Measurements from ENCODE around the gene RAD23A.

Gene RAD23A

DNA sequence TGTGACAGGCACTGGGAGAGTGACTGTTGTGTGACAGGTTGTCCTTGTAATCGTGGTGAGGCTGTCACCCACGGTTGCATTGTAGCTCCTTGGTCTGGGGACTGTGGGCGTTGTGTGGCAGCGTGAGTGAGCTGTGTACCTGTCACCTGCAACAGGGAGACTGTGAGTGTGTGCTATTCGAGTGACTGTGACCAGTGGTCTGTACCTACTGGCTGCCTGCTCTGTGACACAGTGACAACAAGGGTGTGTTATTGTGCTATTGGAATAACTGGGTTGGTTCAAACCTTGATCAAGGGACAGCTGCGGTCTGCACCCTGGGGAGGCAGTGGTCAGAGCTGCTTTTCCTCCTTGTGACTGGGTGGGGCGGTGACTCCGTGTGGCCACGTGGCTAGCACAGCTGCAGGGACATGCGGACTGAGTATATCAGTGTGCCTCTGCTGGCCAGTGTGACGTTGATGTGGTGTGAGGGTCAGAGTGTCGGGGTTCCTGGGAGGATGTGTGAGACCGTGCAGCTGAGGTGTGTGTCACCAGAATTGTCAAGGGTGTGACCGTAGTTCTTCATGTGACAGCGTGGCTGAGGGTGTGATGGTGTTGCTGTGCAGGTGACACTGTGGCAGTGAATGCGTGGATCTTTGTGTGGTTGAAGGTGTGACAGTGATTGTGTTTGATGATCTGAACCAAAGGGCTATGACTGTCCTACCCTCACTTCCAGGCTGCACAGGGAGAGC lies 39.6 kb downstream of the RAD23A start:
- DNase-seq: peak; percentile 69

DNA sequence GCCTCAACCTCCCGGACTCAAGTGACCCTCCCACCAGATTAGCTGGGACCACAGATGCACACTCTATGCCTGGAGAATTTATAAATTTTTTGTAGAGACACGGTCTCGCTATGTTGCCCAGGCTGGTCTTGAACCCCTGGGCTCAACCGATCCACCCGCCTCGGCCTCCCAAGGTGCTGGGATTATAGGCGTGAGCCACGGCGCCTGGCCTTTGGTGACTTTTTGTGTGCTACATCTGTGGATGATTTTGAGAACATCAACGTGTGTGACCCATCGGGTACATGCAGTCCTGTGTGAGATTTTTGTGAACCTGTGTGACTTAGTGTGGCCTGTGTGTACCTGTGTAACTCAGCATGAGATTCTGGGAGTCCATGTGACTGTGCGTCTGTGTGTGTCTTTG lies 41.1 kb downstream of the RAD23A start:
- no peak for DNase-seq

DNA sequence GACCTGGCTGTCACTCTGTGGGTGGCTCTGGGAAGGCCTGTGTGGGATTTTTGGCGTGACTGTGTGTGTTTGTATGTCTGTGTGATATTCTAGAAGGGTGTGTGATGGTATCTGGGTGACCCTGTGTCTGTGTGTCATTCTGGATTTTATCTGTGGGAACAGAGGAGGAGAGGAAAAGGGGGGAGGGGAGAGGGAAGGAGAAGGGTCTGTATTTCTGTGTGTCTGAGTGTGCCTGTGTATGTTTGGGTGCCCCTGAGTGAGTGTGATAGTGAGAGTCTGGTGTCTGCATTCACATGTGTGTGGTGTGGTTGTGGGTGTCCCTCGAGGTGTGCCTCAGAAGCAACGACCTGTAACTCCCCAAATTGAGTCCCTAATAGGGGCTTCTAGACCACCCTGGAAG lies 41.5 kb downstream of the RAD23A start:
- no peak for DNase-seq

DNA sequence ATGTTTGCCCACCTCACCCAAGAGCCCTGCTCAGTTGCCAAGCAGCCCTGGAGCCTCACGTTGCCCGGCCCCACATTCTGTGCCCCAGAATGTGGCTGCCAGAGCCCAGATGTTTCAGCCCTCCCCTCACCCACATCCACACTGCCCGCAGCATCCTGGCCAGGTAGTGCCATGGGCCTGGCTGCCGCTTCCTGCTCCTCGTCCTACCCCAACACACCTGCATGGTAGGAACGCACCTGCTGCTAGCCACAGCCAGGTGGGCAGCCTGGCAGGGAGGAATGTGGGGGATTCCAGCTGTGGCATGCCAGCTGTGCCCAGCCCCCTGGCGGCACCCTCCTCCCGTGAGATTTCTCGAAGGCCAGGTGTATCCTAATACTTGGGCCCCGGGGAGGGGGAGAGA lies 42.1 kb downstream of the RAD23A start:
- DNase-seq: no peak

GRCh38 chr19:12990431-12990830 lies 44.8 kb downstream of the RAD23A start:
- no peak for DNase-seq

DNA sequence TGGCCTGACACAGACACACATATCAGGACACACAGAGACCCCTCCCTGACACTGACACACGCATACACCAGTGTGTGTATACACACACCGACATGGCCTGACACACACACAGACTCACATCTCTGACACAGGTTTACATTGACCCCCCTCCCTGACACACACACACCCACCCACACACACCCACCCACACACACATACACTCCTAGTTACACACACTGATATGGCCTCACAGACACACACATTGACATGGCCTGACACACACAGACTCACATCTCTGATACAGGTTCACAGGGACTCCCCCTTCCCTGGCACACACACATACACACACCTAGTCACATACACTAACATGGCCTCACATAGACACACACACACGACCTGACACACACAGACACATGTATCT lies 45.2 kb downstream of the RAD23A start:
- DNase-seq: no peak

- no peak for DNase-seq
Observed at GRCh38 chr19:12991296-12991695, 45.6 kb downstream of the RAD23A start.

GRCh38 chr19:12992729-12993128 lies 47.1 kb downstream of the RAD23A start:
- DNase-seq: no peak

DNA sequence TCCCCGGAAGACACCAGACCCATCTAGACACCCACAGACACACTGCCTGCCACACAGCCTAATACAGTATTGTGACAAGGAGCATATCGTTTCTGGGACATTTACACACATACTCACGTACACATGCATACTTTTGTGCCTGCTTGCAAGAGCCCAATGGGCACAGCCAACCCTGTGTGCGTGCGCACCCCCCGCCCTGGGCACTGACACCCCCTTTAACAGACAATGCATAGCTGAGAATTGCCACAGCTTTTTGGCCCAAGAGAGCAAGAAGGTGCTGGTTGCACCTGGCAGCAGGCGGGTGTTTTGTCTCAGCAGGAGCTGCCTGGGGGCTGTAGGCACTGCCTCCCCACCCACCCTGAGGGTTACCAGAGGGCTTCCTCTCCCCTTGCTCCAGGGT lies 47.9 kb downstream of the RAD23A start:
- no peak for DNase-seq

DNA sequence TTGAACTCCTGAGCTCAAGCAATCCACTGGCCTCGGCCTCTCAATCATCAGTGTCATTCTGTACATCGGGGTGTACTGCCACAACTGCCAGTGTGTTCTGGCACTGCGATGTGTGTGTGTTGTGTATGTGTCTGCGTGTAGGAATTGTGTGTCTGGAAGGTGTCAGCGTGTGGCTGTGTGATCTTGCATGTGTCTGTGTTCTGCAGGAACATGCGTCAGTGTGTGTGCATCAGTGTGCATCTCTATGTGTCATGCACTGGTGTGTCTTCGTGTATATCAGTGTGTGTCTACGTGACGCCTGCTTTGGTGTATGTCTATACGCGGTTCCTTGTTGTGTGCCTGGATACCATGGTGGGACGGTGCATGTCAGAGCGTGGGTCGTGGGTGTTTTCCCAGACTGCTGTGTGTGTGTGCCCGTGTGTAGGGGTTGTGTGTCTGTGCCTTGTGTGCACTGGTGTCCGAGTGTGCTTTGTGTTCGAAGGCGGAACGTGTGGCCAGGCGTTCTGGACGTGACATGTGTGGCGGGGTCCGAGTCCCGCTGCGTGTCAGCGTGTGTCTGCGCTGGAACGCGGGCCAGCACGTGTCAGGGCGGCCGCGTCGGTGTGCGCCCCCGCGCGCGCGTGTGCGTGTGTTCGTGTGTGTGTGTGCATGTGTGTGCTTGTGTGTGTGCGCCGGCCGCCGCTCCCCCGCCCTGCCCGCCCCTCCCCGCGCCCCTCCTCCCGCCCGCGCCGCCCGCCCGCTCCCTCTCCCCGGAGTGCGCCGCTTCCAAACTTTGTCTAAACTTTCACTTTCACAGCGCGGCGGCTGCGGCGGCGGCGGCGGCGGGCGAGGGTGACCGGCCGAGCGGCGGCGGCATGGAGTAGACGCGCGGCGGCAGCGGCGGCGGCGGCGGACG lies 49.3 kb downstream of the RAD23A start, which contains the start of gene NFIX:
Gene NFIX, plus strand, starts transcription at position 775 of the 895 bp plus-strand sequence. CDS start 363 bp downstream, outside the sequence.
- peak; percentile 73 for DNase-seq

DNA sequence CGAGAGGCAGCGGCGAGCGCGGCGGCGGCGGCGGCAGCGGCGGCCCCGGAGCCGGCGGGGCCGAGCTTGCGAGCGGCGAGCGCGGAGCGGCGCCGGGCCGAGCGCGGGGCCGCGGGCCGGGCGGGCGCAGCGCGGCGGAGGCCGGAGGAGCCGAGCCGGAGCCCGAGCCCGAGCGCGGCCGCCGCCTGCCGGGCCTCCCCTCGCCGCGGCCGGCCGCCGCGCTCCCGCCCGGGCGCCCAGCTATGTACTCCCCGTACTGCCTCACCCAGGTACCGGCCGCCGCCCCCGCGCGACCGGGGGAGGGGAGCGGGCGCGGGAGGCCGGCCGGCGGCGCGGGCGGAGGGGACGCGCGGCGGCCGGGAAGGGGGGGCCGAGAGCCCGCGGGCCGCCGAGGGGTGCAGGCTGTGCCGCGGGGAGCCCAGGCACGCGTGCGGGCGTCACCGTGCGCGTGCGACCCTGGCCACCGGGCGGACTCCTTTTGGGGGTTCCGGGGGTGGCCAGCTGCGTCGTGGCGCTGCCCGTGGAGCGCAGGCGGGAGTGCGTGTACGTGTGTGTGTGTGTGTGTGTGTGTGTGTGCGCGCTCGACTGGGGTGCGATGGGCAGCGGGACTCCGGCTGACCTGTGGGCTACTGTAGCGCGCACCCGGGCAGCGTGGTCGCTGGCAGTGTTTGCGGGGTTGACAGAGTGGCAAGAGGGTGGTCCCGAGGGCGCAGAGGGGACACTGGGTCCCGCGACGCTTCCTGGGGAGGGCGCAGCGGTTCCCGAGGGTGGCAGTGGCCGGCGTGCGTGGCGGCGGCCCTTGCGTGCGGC lies 50.1 kb downstream of the RAD23A start:
- peak; percentile 62 for DNase-seq

GRCh38 chr19:12996406-12997094 lies 50.9 kb downstream of the RAD23A start:
- DNase-seq: no peak

DNA sequence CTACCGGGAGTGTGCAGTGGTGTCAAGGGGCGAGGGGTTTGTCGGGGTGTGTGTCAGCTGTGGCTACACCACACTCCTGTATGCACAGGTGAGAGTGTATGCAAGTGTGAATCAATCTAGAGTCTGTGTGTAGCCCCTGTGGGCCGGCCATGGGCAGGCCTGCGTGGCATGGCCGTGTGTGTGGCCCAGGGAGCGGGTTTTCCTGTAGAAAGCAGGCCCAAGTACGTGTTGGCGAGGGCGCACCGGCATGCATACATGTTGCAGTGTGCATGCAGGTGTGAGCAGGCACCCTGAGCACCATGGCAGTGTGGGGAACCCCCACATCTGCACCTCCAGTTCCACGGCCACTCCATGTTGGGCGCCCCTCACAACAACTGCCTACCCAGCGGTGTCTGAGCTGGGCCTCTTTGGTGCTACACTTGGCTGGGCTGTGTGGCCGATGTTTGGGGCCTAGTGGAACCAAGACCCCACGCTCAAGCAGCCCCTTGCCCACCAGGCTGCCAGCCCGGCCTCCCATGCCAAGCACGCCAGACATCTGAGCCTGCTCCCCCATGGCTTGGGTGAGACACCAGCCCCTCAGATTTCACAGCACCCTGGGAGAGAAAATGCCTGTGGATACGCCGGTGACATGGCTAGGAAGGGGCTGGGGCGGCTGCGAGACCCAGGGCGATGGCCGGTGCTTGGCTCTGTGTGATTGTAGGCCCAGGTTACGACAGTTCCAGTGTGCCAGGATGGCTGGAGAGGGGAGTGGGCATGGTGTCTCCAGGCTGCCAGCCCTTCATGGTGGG lies 51.7 kb downstream of the RAD23A start:
- DNase-seq: no peak

GRCh38 chr19:12997967-12998940 lies 52.6 kb downstream of the RAD23A start:
- peak; percentile 58 for DNase-seq

DNA sequence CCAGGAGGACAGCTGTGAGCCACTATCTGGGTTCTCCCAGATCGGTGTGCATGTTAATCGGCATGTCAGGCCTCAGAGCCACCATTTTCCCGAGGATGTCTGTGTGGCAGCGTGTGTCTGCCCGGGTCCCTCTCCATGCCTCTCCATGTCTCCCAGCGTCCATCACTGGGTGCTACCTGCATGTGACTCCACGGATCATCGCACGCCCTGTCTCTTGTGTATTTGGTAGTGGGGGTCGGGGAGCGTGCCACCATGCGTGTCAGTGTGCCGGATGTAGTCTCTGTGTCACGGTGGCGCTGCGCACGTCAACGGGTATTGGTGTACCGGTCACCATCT lies 55.5 kb downstream of the RAD23A start:
- no peak for DNase-seq

DNA sequence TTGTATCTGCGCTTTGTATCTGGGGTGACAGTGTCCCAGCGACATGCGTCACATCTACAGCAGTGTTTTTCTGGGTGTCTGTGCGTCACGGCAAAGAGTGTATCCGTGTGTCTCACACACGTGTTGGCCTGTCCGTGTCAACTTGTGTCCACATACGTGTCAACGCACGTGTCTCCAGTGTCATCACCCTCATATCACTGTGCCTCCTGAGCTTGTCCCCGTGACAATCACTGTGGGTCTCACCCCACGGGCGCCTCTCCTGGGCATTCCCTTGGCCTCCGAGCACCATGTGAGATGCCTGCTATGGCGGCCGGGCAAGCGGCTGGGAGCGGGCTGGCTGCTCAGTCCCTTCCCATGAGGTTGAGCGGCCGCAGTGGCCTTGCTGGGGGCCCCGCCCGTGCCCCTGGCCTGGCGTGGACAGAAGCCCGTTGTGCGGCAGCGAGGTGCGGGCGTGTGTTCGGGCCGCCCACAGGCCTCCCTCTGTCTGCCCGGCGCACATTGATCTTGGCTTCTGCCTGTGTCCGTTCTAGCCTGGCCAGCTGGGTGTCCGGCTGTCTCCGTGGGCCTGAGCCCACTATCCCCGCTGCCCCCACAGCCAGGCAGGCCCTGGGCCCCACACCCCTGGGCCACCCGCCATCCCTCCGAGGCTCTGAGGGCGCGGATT lies 56.0 kb downstream of the RAD23A start:
- DNase-seq: no peak

DNA sequence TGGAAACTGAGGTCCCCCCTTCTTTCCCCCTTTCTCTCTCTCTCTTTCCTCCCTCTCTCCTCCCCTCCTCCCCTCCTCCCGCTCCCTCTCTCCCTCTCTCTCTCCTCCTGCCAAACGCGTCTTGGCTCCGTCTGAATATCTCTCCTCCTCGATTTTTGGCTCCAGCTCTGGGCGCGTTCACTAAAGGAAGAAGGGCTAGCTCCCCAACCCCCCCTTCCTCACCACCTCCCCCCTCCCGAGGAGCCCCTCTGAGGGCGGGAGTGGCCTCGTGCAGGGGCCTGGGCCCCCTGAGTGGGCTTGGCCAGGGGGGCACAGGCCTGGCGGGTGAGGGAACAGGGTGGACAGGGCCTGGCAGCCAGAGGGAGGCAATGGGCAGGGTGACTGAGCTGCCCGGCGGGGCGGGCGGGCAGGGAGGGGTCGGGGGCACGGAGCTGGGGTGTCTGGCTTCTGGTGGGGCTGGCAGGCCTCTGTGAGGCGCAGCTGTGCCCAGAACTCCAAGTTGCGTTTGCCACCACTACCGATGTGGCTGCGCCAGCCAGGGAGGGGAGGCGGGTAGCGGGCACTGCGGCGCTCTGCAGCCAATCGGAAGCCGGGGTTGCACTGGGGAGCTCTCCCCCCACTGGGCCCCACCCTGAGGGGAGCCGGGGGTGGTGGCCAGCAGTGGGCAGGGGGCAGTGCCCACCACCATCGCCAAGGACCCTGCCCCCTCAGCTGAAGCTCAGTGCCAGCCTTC lies 56.7 kb downstream of the RAD23A start:
- peak; percentile 80 for DNase-seq

DNA sequence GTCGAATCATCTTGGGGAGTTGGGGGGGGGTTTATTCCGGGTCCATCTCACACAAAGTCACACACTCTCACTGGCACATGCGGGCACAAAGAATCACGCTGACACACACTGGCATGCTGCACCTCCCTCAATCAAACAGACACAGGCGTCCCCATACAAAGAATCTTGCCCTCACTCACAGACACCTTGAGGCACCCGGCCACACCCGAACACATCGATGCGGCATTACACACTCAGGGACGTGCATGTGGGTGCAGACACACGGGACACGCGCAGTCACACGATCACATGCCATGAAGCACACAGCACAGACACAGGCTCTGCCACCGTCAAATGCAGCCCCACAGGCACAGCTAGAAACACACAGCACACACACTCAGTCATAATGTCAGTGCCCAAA lies 57.4 kb downstream of the RAD23A start:
- no peak for DNase-seq

Measured in eye (tissue), 1 donor.